Suprapubic skin (tissue), 4 donors: ENCODE data around the gene PNMA8A. TPM values are rescaled to one million over a fixed set of nuclear protein-coding genes. Genes with fewer than 3 reads are reported as not detected.

Experiments
- DNase-seq, 2 donors: peaks; one replicate each; pipeline ENCODE4 v3.0.0-alpha.2; 2019; ENCODE audit warnings: low spot score in 2 of 2
- H3K27ac ChIP-seq: fragments of 200-600 bp; sonication (generic); one replicate; pipeline ENCODE4 v1.5.1; 2019
- H3K27me3 ChIP-seq: fragments of 200-600 bp; sonication (generic); one replicate; pipeline ENCODE4 v1.5.1; 2019
- H3K36me3 ChIP-seq: fragments of 200-600 bp; sonication (generic); one replicate; pipeline ENCODE4 v1.5.1; 2019
- H3K4me1 ChIP-seq: fragments of 200-600 bp; sonication (generic); one replicate; pipeline ENCODE4 v1.5.1; 2019
- H3K4me3 ChIP-seq: fragments of 200-600 bp; sonication (generic); one replicate; pipeline ENCODE4 v1.5.1; 2019; ENCODE audit warnings: mild to moderate bottlenecking
- H3K9me3 ChIP-seq: fragments of 200-600 bp; sonication (generic); one replicate; pipeline ENCODE4 v1.5.1; 2019
- EP300 ChIP-seq: sonication (generic); formaldehyde crosslinking; IDR thresholded peaks from one replicate; pipeline ENCODE4 v1.6.1; 2017; ENCODE audit warnings: antibody characterized with exemption
- POLR2A ChIP-seq, 2 donors: fragments of 450-650 bp; IDR thresholded peaks; one replicate each; pipeline ENCODE4 v1.6.1; 2017; ENCODE audit warnings: antibody characterized with exemption in 2 of 2, mild to moderate bottlenecking in 2 of 2, moderate library complexity in 2 of 2
- POLR2AphosphoS5 ChIP-seq, 3 donors: sonication (generic); formaldehyde crosslinking; IDR thresholded peaks; one replicate each; pipeline ENCODE4 v1.6.1; 2017; ENCODE audit warnings: antibody characterized with exemption in 3 of 3
- WGBS: methylation state at CpG from one replicate; pipeline ENCODE4 v1.1.5; 2018; 5-methylcytosine and 5-hydroxymethylcytosine counted together
- total RNA-seq, 4 donors: library from RNA; depleted of rRNA; stranded (reverse); fragments of >200 nt; gene quantifications; one replicate each; pipeline ENCODE4 v1.1.0, GENCODE V29; 2016
- TF ChIP-seq, protein P1 (sequence below), 2 donors: fragments of 200-600 bp in 1 of 2; fragments of 450-650 bp in 1 of 2; sonication (generic) in 1 of 2; IDR thresholded peaks; one replicate each; pipeline ENCODE4 v1.5.1; 2016 to 2019; ENCODE audit warnings: antibody characterized with exemption in 2 of 2, mild to moderate bottlenecking in 1 of 2, moderate library complexity in 1 of 2

The PNMA8A gene
- total RNA-seq, 4 donors from 2014 or later = 0.72 to 3.9 (median 1.4) TPM

DNA sequence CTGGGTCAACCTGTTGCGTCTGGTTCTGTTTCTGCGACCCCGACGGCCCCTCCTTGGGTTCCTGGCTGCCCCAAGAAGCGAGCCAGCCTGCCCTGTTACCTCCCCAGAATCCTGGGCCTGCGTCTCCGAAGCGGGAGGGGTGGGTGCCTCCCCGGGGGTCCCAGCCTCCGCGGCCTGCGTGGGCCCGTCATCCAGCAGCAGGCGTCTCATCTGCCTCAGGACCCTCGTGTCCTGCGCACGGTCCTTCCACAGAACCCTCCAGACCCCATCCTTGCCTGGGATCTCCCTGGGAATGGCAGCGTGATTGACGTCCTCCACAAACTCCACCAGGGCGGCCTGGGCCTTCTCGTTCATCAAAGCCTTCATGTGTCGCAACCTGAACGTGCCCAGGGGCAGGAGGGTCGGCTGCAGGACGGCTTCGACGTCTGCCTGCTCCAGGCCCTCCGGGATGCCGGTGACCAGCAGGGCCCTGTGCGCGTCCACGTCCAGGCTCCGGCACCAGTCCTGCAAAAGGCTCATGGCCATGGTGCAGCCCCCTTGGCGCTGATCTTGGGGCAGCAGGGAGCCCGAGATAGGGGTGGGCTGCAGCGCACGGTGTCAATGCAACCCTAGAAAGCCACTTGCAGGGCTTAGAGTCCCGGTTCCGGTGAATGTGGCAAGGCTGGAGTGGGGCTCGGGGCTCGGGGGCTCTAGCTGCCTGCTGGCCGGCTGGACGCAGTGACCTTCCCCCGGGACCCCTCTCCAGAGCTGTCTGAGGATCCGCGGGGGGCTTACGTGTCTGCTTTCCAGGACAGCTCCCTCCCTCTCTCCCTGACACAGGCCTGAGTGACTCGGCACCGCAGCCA lies 23.8 kb upstream of the PNMA8A start:
- WGBS = 62% methylated on average over 19 of the region's 49 CpGs
- TF ChIP-seq, protein P1, sequence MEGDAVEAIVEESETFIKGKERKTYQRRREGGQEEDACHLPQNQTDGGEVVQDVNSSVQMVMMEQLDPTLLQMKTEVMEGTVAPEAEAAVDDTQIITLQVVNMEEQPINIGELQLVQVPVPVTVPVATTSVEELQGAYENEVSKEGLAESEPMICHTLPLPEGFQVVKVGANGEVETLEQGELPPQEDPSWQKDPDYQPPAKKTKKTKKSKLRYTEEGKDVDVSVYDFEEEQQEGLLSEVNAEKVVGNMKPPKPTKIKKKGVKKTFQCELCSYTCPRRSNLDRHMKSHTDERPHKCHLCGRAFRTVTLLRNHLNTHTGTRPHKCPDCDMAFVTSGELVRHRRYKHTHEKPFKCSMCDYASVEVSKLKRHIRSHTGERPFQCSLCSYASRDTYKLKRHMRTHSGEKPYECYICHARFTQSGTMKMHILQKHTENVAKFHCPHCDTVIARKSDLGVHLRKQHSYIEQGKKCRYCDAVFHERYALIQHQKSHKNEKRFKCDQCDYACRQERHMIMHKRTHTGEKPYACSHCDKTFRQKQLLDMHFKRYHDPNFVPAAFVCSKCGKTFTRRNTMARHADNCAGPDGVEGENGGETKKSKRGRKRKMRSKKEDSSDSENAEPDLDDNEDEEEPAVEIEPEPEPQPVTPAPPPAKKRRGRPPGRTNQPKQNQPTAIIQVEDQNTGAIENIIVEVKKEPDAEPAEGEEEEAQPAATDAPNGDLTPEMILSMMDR (IDR thresholded peaks at IDR 0.05) = no peak
- no peak for TF ChIP-seq POLR2A (IDR thresholded peaks at IDR 0.05)
- TF ChIP-seq POLR2AphosphoS5 (IDR thresholded peaks at IDR 0.05) = no peak
- no peak for TF ChIP-seq EP300
- DNase-seq = no peak
- Histone ChIP-seq H3K36me3 (no peaks in the 10 kb centered on the region), H3K4me3 (peak overlapping the region; percentile 36), H3K27me3 (peaks cover 9% of the 10 kb centered on the region), H3K4me1 (peaks cover 53% of the 10 kb centered on the region), H3K27ac (no peak overlapping the region), H3K9me3 (no peaks in the 10 kb centered on the region)

DNA sequence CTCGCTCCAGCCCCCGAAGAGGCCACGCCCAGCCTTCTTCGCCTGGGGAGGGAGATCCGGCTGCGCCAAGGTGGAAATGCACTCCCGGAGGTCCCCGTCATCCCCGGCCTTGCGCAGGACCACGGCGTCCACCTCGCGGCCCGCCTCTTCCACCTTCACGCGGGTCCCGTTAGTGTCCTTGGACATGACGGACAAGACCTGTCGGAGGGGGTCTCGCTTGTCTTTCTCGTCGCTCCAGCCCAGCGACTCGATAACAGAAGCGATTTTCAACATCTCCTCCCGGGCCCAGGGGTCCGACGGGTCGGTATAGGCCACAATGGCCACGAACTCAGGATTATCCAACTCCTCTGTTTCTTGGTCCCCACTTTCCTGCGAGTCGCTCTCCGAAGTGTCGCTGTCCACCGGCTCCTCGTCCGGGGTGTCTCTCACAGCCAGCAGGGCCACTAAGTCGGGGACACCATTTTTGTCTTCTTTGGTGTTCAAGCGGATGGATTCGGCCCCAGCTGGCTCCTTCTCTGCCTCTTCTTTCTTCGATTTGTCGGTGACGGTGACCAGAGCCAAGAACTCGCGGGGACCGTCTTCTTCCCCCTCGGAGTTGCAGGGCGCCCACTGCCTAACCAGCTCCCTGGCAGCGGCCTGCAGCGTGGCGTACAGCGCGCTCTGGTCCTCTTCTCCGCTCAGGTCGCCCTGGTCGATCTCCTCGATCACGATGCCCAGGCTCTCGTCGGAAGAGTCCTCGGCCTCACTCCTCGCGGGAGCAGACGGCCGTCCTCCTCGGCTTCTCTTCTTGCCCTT lies 23.0 kb upstream of the PNMA8A start:
- H3K4me3 ChIP-seq = peak overlapping the region; percentile 57
- DNase-seq = no peak
- 78% methylated on average over 67 of the region's 67 CpGs for WGBS

DNA sequence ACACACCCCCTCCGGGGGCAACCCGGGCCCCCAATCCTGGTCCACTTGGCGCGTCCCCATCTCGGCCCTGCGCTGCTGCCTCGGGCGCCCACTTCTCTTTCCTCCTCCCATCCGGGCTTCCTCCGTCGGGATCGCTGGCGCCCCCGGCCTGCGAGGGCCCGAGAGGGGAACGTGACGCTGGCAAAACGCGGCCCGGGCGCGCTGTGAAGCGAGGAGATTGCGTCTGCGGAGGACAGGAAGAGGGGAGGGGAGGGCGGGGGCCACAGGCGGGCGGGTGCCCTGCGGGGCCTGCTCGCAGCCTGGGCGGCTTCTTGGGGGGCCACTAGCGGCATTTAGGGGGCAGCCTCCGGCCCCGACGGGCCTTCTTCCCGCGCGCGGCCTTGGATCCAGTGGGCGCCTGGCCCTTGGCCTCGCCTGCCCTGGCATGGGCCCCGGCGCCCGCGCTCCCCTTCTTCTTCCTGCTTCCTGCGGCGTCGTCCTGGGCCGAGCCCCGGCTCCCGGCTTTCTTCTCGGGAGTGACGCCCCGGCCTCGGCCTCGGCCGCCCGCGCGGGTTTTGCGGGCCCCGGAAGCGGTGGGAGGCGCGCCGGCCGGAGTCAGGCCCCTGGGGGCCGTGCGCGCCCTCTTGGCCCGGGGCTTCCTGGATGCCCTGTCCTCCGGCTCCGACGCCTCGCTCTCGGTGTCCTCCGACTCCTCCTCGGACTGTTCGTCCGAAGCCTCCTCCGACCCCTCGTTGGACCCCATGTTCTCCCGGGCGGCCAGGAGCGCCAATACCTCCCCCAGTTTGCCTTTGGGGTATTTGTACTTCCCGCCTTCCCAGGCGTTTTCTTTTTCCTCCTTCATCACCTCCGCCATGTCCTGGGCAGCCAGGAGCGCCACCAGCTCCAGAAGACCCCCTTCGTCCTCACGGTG lies 22.1 kb upstream of the PNMA8A start:
- TF ChIP-seq, protein P1 (IDR thresholded peaks at IDR 0.05) = no peak
- TF ChIP-seq POLR2AphosphoS5 (IDR thresholded peaks at IDR 0.05) (no peak), EP300 (no peak), POLR2A (IDR thresholded peaks at IDR 0.05) (no peak)
- peaks cover 70% of the 10 kb centered on the region for H3K4me1 ChIP-seq
- H3K36me3 ChIP-seq = no peaks in the 10 kb centered on the region
- peak overlapping the region; percentile 57 for H3K4me3 ChIP-seq
- H3K27me3 ChIP-seq = peaks cover 24% of the 10 kb centered on the region
- peak overlapping the region; percentile 78 for H3K27ac ChIP-seq
- H3K9me3 ChIP-seq = no peaks in the 10 kb centered on the region
- 12% methylated on average over 48 of the region's 92 CpGs for whole genome bisulfite sequencing
- DNase-seq = peak in 1 of 2 donors; percentile 73

More for the DNA sequence above, 23.0 kb upstream of the PNMA8A start:
- Histone ChIP-seq H3K27ac (no peak overlapping the region), H3K9me3 (no peaks in the 10 kb centered on the region), H3K36me3 (no peaks in the 10 kb centered on the region), H3K4me1 (peaks cover 62% of the 10 kb centered on the region), H3K27me3 (peaks cover 17% of the 10 kb centered on the region)
- TF ChIP-seq POLR2AphosphoS5 (IDR thresholded peaks at IDR 0.05) (no peak), EP300 (no peak), POLR2A (IDR thresholded peaks at IDR 0.05) (no peak)
- TF ChIP-seq, protein P1 (IDR thresholded peaks at IDR 0.05) = no peak

DNA sequence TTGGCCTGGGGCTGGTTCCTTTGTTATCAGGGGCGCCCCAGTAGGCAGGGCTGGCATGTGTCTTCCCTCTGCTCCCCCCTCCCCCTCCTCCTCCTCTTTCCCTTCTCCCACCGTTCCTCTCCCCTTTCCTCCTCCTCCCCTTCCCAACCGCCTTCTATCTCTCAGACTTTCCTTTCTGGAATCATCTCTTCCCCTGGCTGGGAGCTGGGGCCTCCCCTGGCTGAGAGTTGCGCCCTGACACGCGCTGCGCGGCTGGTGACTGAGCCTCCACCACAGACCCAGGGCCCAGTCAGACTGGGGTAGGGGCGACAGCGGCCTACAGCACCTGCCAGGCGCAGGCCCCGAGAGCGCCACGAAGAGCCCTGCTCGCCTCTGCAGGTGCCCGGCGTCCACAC lies 21.5 kb upstream of the PNMA8A start:
- peaks cover 30% of the 10 kb centered on the region for H3K27me3 ChIP-seq
- peak overlapping the region; percentile 78 for H3K27ac ChIP-seq
- TF ChIP-seq POLR2AphosphoS5 (IDR thresholded peaks at IDR 0.05) (no peak), POLR2A (IDR thresholded peaks at IDR 0.05) (no peak), EP300 (no peak)
- TF ChIP-seq, protein P1 (IDR thresholded peaks at IDR 0.05) = no peak
- 18% methylated on average over 14 of the region's 17 CpGs for WGBS
- peak overlapping the region; percentile 57 for H3K4me3 ChIP-seq
- H3K36me3 ChIP-seq = no peaks in the 10 kb centered on the region
- no peak for DNase-seq
- no peaks in the 10 kb centered on the region for H3K9me3 ChIP-seq
- peaks cover 77% of the 10 kb centered on the region for H3K4me1 ChIP-seq
